Germinal center (tissue), 1 donor: ENCODE results near the gene LYPD6B.

ENCODE experiments used
- DNase-seq: peaks from one replicate; pipeline ENCODE4 v3.0.0; 2012; ENCODE audit warnings: mixed read lengths, low spot score

LYPD6B gene

GRCh38 chr2:149038442-149039212 is at the start of gene LYPD6B:
TSS of gene LYPD6B (plus strand) at chr2:149038699. CDS start at chr2:149130949, 92,250 bp downstream.
- DNase-seq: peak; percentile 65

- DNase-seq: peak; percentile 64
These were observed 48.5 kb upstream of the LYPD6B start for GRCh38 chr2:148989882-148990493.

- DNase-seq: no peak
These were observed 47.5 kb upstream of the LYPD6B start for GRCh38 chr2:148990968-148991367.

DNA sequence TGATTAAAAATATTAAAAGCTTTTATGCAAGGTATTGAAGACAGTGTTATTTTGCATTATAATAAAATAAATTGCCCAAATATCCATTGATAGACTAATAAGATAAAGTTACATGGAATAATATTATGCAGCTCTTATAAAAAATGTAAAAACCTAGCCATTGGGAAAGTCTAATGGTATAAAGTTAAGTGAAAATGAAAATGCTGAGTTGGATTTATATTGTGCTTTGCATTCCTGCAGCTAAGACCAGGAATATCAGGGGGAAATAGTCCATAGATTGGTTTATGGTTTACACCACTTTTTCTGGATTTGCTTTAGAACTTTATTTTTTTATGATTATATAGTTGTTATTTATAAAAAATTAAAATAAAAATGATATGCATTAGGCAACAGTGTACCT is 46.1 kb upstream of the LYPD6B start:
- no peak for DNase-seq

- DNase-seq: no peak
These were observed 45.1 kb upstream of the LYPD6B start for GRCh38 chr2:148993351-148993750.

- DNase-seq: no peak
These were observed 44.2 kb upstream of the LYPD6B start for GRCh38 chr2:148994341-148994740.

- DNase-seq: no peak
These were observed 41.7 kb upstream of the LYPD6B start for GRCh38 chr2:148996805-148997204.

GRCh38 chr2:148998165-148998830 is 40.2 kb upstream of the LYPD6B start:
- no peak for DNase-seq

- DNase-seq: no peak
These were observed 39.7 kb upstream of the LYPD6B start for GRCh38 chr2:148998831-148999200.

- DNase-seq: no peak
These were observed 39.0 kb upstream of the LYPD6B start for GRCh38 chr2:148999451-148999921.

GRCh38 chr2:149000158-149000938 is 38.2 kb upstream of the LYPD6B start:
- no peak for DNase-seq

GRCh38 chr2:149001496-149001895 is 37.0 kb upstream of the LYPD6B start:
- no peak for DNase-seq

GRCh38 chr2:149002378-149002890 is 36.1 kb upstream of the LYPD6B start:
- no peak for DNase-seq

- no peak for DNase-seq
These were observed 35.4 kb upstream of the LYPD6B start for GRCh38 chr2:149002891-149003740.

- DNase-seq: no peak
These were observed 33.7 kb upstream of the LYPD6B start for GRCh38 chr2:149004836-149005235.

- no peak for DNase-seq
These were observed 32.9 kb upstream of the LYPD6B start for GRCh38 chr2:149005471-149006077.

- no peak for DNase-seq
These were observed 31.5 kb upstream of the LYPD6B start for GRCh38 chr2:149006883-149007543.

DNA sequence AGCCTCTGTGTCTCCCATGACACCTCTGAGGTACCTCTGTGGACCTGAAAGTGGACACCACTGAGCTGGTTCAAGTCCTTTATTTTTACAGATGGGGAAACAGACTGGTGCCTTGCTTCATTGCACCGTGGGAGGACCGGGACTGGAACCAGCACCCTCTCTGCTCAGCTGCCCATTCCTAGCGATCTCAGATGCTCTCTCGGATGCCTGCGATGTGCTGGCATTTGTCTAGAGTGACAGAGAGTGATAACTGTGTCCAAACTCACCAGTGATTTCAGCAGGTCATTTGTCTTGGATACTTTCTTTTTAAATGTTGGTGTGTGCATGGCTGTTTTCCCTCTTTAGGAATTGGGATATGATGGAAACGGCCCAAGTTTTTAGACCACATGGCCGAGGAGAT is 30.1 kb upstream of the LYPD6B start:
- DNase-seq: no peak

- no peak for DNase-seq
These were observed 28.7 kb upstream of the LYPD6B start for GRCh38 chr2:149009576-149010461.
